Measurements from ENCODE around the gene SLC25A39.

The SLC25A39 gene

GRCh38 chr17:44280392-44280937 lies 44.2 kb downstream of the SLC25A39 start:
- no peak for ATAC-seq (replicated peaks)
- H3K4me1 Mint-ChIP-seq (ENCODE audit: low read depth in 2 of 2): peaks cover 10 to 13% of the 10 kb centered on the region in 2 donors
- peak overlapping the region in 1 of 2 donors; percentile 80 for H3K27ac Mint-ChIP-seq
- peaks cover 7% of the 10 kb centered on the region for H3K36me3 Mint-ChIP-seq (ENCODE audit: insufficient read depth)
- H3K9me3 Mint-ChIP-seq: no peaks in the 10 kb centered on the region
- no peak for DNase-seq
- peaks cover 0 to 10% of the 10 kb centered on the region in 2 donors for H3K27me3 Mint-ChIP-seq
- H3K4me3 Mint-ChIP-seq: no peak overlapping the region

GRCh38 chr17:44279666-44280391 lies 44.8 kb downstream of the SLC25A39 start:
- ATAC-seq (replicated peaks): peak; percentile 94
- H3K36me3 Mint-ChIP-seq (ENCODE audit: insufficient read depth): peaks cover 7% of the 10 kb centered on the region
- H3K27me3 Mint-ChIP-seq: peaks cover 0 to 13% of the 10 kb centered on the region in 2 donors
- DNase-seq: peak in 2 of 3 experiments; percentile 5 to 28
- no peaks in the 10 kb centered on the region for H3K9me3 Mint-ChIP-seq
- peak overlapping the region in 1 of 2 donors; percentile 80 for H3K27ac Mint-ChIP-seq
- H3K4me3 Mint-ChIP-seq: no peak overlapping the region
- peaks cover 10 to 13% of the 10 kb centered on the region in 2 donors for H3K4me1 Mint-ChIP-seq (ENCODE audit: low read depth in 2 of 2)

GRCh38 chr17:44279346-44279665 lies 45.3 kb downstream of the SLC25A39 start:
- peaks cover 0 to 9% of the 10 kb centered on the region in 2 donors for H3K27me3 Mint-ChIP-seq
- H3K4me3 Mint-ChIP-seq: no peak overlapping the region
- DNase-seq: no peak
- peak overlapping the region in 1 of 2 donors; percentile 80 for H3K27ac Mint-ChIP-seq
- ATAC-seq (replicated peaks): no peak
- peaks cover 10 to 13% of the 10 kb centered on the region in 2 donors for H3K4me1 Mint-ChIP-seq (ENCODE audit: low read depth in 2 of 2)
- peaks cover 7% of the 10 kb centered on the region for H3K36me3 Mint-ChIP-seq (ENCODE audit: insufficient read depth)
- H3K9me3 Mint-ChIP-seq: no peaks in the 10 kb centered on the region

- Mint-ChIP-seq H3K36me3 (ENCODE audit: insufficient read depth) (peaks cover 7% of the 10 kb centered on the region), H3K4me1 (ENCODE audit: low read depth in 2 of 2) (peaks cover 10 to 13% of the 10 kb centered on the region in 2 donors), H3K27ac (no peak overlapping the region), H3K4me3 (no peak overlapping the region), H3K27me3 (peaks cover 0 to 11% of the 10 kb centered on the region in 2 donors), H3K9me3 (no peaks in the 10 kb centered on the region)
- DNase-seq: no peak
- no peak for ATAC-seq (replicated peaks)
Observed at GRCh38 chr17:44277976-44278375, 46.6 kb downstream of the SLC25A39 start.

GRCh38 chr17:44273607-44274006 lies 51.0 kb downstream of the SLC25A39 start:
- Mint-ChIP-seq H3K4me1 (ENCODE audit: low read depth in 2 of 2) (no peaks in the 10 kb centered on the region), H3K36me3 (ENCODE audit: insufficient read depth) (peaks cover 3% of the 10 kb centered on the region), H3K27me3 (peaks cover 10 to 26% of the 10 kb centered on the region in 2 donors), H3K4me3 (no peak overlapping the region), H3K9me3 (no peaks in the 10 kb centered on the region), H3K27ac (no peak overlapping the region)
- DNase-seq (no peak), ATAC-seq (replicated peaks) (no peak)

GRCh38 chr17:44272954-44273353 lies 51.7 kb downstream of the SLC25A39 start:
- H3K27ac Mint-ChIP-seq: no peak overlapping the region
- peaks cover 10 to 26% of the 10 kb centered on the region in 2 donors for H3K27me3 Mint-ChIP-seq
- H3K4me3 Mint-ChIP-seq: no peak overlapping the region
- DNase-seq (no peak), ATAC-seq (replicated peaks) (no peak)
- no peaks in the 10 kb centered on the region for H3K4me1 Mint-ChIP-seq (ENCODE audit: low read depth in 2 of 2)
- H3K36me3 Mint-ChIP-seq (ENCODE audit: insufficient read depth): peaks cover 3% of the 10 kb centered on the region
- H3K9me3 Mint-ChIP-seq: no peaks in the 10 kb centered on the region

- H3K4me1 Mint-ChIP-seq (ENCODE audit: low read depth in 2 of 2): no peaks in the 10 kb centered on the region
- no peaks in the 10 kb centered on the region for H3K9me3 Mint-ChIP-seq
- no peak overlapping the region for H3K27ac Mint-ChIP-seq
- ATAC-seq (replicated peaks) (no peak), DNase-seq (no peak)
- peaks cover 10 to 26% of the 10 kb centered on the region in 2 donors for H3K27me3 Mint-ChIP-seq
- H3K36me3 Mint-ChIP-seq (ENCODE audit: insufficient read depth): peaks cover 6% of the 10 kb centered on the region
- no peak overlapping the region for H3K4me3 Mint-ChIP-seq
Observed at GRCh38 chr17:44272321-44272951, 52.2 kb downstream of the SLC25A39 start.

Data from effector memory CD8-positive, alpha-beta T cell (primary cell).